WTC11 (cell line): ENCODE measurements around the gene MORN5. TPM values are rescaled to one million over a fixed set of nuclear protein-coding genes. Genes with fewer than 3 reads are reported as not detected.
A peak's percentile ranks its signal among the peaks of the same experiment; 100 is the strongest.

Experiments
- ATF1 ChIP-seq: sonication (generic); formaldehyde crosslinking; IDR thresholded peaks from 2 replicates; pipeline ENCODE4 v1.8.1; 2023; ENCODE audit warnings: mild to moderate bottlenecking, moderate library complexity, missing genetic modification reagents
- FOXP1 ChIP-seq: sonication (generic); formaldehyde crosslinking; IDR thresholded peaks from 2 replicates; pipeline ENCODE4 v1.8.0; 2022; ENCODE audit warnings: missing genetic modification reagents, mild to moderate bottlenecking, moderate library complexity, borderline replicate concordance
- GRHL2 ChIP-seq: fragments of 250-450 bp; sonication (Bioruptor Pico); IDR thresholded peaks from 2 replicates; pipeline ENCODE4 v1.8.0; 2022; ENCODE audit warnings: mild to moderate bottlenecking, moderate library complexity; ENCODE audit not compliant: insufficient replicate concordance, severe bottlenecking
- GTF2I ChIP-seq: fragments of 250-450 bp; sonication (Bioruptor Pico); conservative IDR thresholded peaks from 2 replicates; pipeline ENCODE4 v1.4.0; 2021; ENCODE audit warnings: mild to moderate bottlenecking
- HMGA2 ChIP-seq: fragments of 250-450 bp; sonication (Bioruptor Pico); IDR thresholded peaks from 2 replicates; pipeline ENCODE4 v1.4.0; 2021; ENCODE audit warnings: mild to moderate bottlenecking, moderate library complexity
- MXD4 ChIP-seq: fragments of 250-450 bp; sonication (Bioruptor Pico); IDR thresholded peaks from 2 replicates; pipeline ENCODE4 v1.8.0; 2021; ENCODE audit warnings: mild to moderate bottlenecking, moderate library complexity, borderline replicate concordance
- NR3C1 ChIP-seq: sonication (generic); formaldehyde crosslinking; conservative IDR thresholded peaks from 2 replicates; pipeline ENCODE4 v1.8.1; 2023; ENCODE audit warnings: low read depth, mild to moderate bottlenecking, missing genetic modification reagents
- RELA ChIP-seq: sonication (generic); formaldehyde crosslinking; IDR thresholded peaks from 2 replicates; pipeline ENCODE4 v1.8.1; 2022; ENCODE audit warnings: missing genetic modification reagents, mild to moderate bottlenecking, borderline replicate concordance
- SP1 ChIP-seq: sonication (generic); formaldehyde crosslinking; conservative IDR thresholded peaks from 2 replicates; pipeline ENCODE4 v1.8.1; 2022; ENCODE audit warnings: missing genetic modification reagents
- TEAD1 ChIP-seq: sonication (generic); formaldehyde crosslinking; IDR thresholded peaks from 2 replicates; pipeline ENCODE4 v1.8.0; 2022; ENCODE audit warnings: mild to moderate bottlenecking, missing genetic modification reagents
- TEAD4 ChIP-seq: sonication (generic); formaldehyde crosslinking; IDR thresholded peaks from 2 replicates; pipeline ENCODE4 v1.8.0; 2022; ENCODE audit warnings: mild to moderate bottlenecking, missing genetic modification reagents
- ZNF219 ChIP-seq: sonication (generic); formaldehyde crosslinking; IDR thresholded peaks from 2 replicates; pipeline ENCODE4 v1.8.0; 2023; ENCODE audit warnings: missing genetic modification reagents, mild to moderate bottlenecking, borderline replicate concordance
- total RNA-seq: library from RNA; stranded (reverse); gene quantifications from 3 replicates; pipeline ENCODE4 v1.2.3, GENCODE V29; 2021
- TF ChIP-seq, protein P1 (sequence below): fragments of 250-450 bp; sonication (Bioruptor Pico); conservative IDR thresholded peaks from 2 replicates; pipeline ENCODE4 v1.9.0; 2021; ENCODE audit warnings: mild to moderate bottlenecking
- TF ChIP-seq, protein P2 (sequence below): fragments of 250-450 bp; sonication (Bioruptor Pico); IDR thresholded peaks from 2 replicates; pipeline ENCODE4 v1.9.0; 2021; ENCODE audit warnings: moderate library complexity, mild to moderate bottlenecking, inconsistent platforms, borderline replicate concordance
- TF ChIP-seq, protein P3 (sequence below): sonication (generic); formaldehyde crosslinking; IDR thresholded peaks from 2 replicates; pipeline ENCODE4 v1.8.0; 2022; ENCODE audit warnings: mild to moderate bottlenecking, missing genetic modification reagents
- TF ChIP-seq, protein P4 (sequence below): sonication (generic); formaldehyde crosslinking; IDR thresholded peaks from 2 replicates; pipeline ENCODE4 v1.8.0; 2022; ENCODE audit warnings: mild to moderate bottlenecking, missing genetic modification reagents
- TF ChIP-seq, protein P5 (sequence below): sonication (generic); formaldehyde crosslinking; IDR thresholded peaks from 2 replicates; pipeline ENCODE4 v1.8.1; 2023; ENCODE audit warnings: mild to moderate bottlenecking, missing genetic modification reagents
- TF ChIP-seq, protein P6 (sequence below): fragments of 250-450 bp; sonication (Bioruptor Pico); IDR thresholded peaks from 2 replicates; pipeline ENCODE4 v1.9.0; 2021; ENCODE audit warnings: mild to moderate bottlenecking
- TF ChIP-seq, protein P7 (sequence below): fragments of 200-600 bp; IDR thresholded peaks from 2 replicates; pipeline ENCODE4 v1.8.0; 2022; ENCODE audit warnings: antibody characterized with exemption
- TF ChIP-seq, protein P8 (sequence below): sonication (generic); formaldehyde crosslinking; conservative IDR thresholded peaks from 2 replicates; pipeline ENCODE4 v1.8.1; 2023; ENCODE audit warnings: mild to moderate bottlenecking, low read depth, missing genetic modification reagents, moderate library complexity
- TF ChIP-seq, protein P9 (sequence below): fragments of 250-450 bp; sonication (Bioruptor Pico); IDR thresholded peaks from 2 replicates; pipeline ENCODE4 v1.8.0; 2021; ENCODE audit warnings: mild to moderate bottlenecking
- TF ChIP-seq, protein P10 (sequence below): sonication (generic); formaldehyde crosslinking; IDR thresholded peaks from 2 replicates; pipeline ENCODE4 v1.8.1; 2023; ENCODE audit warnings: mild to moderate bottlenecking, missing genetic modification reagents, moderate library complexity
- TF ChIP-seq, protein P11 (sequence below): sonication (generic); formaldehyde crosslinking; IDR thresholded peaks from 2 replicates; pipeline ENCODE4 v1.8.0; 2023; ENCODE audit warnings: missing genetic modification reagents

Gene MORN5
- total RNA-seq, 1 experiment from 2014 or later, result not detected

DNA sequence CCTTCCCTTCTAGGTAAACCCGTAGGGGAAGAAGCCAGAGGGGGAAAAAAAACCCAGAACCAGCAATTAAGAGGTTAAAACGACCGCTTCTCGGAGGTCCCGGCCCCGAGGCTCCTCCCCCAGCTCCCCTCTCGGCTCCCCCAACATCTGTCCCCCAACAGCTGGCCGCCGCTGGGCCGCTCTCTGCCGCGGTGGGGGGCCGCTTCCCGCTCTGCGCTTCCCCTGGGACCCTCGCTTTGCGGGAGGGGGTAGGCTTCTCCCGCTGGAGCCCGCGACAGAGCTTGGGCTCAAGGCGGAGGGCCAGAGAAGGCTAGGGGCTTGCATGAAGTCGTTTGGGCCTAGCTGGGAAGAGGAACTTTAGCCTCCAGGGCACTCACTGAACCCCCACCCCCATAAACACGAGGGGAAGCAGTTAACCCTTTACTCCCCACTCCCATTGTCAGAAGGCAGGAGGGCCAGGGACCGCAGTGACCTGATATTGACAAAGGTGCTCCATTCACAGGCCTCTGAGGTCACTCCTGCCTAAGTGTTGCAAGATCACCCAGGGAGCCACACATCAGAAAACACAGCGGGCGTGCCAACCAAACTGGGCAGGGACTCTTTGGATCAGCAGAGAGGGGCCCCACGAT, 61.6 kb downstream of the MORN5 start (continued):
- TF ChIP-seq, protein P1, sequence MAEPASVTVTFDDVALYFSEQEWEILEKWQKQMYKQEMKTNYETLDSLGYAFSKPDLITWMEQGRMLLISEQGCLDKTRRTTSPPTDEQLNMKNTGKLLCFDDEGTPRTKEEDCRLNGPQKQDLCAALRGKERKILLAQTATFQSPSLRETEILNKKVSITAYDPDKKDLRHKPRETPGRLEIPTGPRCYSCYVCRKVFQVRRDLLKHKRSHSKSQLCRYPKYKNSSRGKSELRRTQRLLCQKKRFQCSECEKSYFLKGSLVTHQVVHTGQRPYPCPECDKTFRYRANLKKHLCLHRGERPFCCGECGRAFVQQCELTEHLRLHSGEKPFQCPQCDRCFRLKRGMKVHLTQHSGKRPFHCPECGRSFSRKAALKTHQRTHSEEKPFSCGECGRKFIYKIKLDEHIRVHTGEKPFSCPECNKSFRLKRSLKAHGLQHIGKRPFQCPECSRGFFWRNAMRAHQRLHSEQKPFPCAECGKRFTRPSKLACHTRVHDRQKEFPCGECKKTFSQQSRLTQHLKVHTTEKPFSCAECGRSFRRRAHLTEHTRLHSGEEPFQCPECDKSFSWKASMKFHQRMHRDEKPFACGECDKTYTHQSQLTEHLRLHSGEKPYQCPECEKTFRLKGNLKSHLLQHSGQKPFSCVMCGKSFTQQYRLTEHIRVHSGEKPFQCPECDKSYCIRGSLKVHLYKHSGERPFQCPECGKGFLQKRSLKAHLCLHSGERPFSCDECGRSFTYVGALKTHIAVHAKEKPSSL (CRISPR knock-in tag), result no peak
- TF ChIP-seq FOXP1 (no peak), TEAD1 (0 out of 2 replicates have a peak, but pooled peaks have one; percentile 47), GTF2I (CRISPR knock-in tag) (no peak), MXD4 (CRISPR knock-in tag) (no peak), ZNF219 (CRISPR knock-in tag) (no peak), SP1 (CRISPR knock-in tag) (peak; percentile 35; the same call in 1 of the 2 replicates), NR3C1 (CRISPR knock-in tag) (no peak), GRHL2 (CRISPR knock-in tag) (no peak), TEAD4 (CRISPR knock-in tag) (no peak), RELA (CRISPR knock-in tag) (no peak), ATF1 (CRISPR knock-in tag) (no peak), HMGA2 (CRISPR knock-in tag) (no peak)
- TF ChIP-seq, protein P2, sequence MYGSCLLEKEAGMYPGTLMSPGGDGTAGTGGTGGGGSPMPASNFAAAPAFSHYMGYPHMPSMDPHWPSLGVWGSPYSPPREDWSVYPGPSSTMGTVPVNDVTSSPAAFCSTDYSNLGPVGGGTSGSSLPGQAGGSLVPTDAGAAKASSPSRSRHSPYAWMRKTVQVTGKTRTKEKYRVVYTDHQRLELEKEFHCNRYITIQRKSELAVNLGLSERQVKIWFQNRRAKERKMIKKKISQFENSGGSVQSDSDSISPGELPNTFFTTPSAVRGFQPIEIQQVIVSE (CRISPR knock-in tag), result no peak
- TF ChIP-seq, protein P3, sequence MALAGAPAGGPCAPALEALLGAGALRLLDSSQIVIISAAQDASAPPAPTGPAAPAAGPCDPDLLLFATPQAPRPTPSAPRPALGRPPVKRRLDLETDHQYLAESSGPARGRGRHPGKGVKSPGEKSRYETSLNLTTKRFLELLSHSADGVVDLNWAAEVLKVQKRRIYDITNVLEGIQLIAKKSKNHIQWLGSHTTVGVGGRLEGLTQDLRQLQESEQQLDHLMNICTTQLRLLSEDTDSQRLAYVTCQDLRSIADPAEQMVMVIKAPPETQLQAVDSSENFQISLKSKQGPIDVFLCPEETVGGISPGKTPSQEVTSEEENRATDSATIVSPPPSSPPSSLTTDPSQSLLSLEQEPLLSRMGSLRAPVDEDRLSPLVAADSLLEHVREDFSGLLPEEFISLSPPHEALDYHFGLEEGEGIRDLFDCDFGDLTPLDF, result no peak
- TF ChIP-seq, protein P4, sequence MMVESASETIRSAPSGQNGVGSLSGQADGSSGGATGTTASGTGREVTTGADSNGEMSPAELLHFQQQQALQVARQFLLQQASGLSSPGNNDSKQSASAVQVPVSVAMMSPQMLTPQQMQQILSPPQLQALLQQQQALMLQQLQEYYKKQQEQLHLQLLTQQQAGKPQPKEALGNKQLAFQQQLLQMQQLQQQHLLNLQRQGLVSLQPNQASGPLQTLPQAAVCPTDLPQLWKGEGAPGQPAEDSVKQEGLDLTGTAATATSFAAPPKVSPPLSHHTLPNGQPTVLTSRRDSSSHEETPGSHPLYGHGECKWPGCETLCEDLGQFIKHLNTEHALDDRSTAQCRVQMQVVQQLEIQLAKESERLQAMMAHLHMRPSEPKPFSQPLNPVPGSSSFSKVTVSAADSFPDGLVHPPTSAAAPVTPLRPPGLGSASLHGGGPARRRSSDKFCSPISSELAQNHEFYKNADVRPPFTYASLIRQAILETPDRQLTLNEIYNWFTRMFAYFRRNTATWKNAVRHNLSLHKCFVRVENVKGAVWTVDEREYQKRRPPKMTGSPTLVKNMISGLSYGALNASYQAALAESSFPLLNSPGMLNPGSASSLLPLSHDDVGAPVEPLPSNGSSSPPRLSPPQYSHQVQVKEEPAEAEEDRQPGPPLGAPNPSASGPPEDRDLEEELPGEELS, result no peak
- TF ChIP-seq, protein P5, sequence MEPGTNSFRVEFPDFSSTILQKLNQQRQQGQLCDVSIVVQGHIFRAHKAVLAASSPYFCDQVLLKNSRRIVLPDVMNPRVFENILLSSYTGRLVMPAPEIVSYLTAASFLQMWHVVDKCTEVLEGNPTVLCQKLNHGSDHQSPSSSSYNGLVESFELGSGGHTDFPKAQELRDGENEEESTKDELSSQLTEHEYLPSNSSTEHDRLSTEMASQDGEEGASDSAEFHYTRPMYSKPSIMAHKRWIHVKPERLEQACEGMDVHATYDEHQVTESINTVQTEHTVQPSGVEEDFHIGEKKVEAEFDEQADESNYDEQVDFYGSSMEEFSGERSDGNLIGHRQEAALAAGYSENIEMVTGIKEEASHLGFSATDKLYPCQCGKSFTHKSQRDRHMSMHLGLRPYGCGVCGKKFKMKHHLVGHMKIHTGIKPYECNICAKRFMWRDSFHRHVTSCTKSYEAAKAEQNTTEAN (CRISPR knock-in tag), result no peak
- TF ChIP-seq, protein P6, sequence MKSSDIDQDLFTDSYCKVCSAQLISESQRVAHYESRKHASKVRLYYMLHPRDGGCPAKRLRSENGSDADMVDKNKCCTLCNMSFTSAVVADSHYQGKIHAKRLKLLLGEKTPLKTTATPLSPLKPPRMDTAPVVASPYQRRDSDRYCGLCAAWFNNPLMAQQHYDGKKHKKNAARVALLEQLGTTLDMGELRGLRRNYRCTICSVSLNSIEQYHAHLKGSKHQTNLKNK (CRISPR knock-in tag), result no peak
- TF ChIP-seq, protein P7, sequence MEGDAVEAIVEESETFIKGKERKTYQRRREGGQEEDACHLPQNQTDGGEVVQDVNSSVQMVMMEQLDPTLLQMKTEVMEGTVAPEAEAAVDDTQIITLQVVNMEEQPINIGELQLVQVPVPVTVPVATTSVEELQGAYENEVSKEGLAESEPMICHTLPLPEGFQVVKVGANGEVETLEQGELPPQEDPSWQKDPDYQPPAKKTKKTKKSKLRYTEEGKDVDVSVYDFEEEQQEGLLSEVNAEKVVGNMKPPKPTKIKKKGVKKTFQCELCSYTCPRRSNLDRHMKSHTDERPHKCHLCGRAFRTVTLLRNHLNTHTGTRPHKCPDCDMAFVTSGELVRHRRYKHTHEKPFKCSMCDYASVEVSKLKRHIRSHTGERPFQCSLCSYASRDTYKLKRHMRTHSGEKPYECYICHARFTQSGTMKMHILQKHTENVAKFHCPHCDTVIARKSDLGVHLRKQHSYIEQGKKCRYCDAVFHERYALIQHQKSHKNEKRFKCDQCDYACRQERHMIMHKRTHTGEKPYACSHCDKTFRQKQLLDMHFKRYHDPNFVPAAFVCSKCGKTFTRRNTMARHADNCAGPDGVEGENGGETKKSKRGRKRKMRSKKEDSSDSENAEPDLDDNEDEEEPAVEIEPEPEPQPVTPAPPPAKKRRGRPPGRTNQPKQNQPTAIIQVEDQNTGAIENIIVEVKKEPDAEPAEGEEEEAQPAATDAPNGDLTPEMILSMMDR, result no peak
- TF ChIP-seq, protein P8, sequence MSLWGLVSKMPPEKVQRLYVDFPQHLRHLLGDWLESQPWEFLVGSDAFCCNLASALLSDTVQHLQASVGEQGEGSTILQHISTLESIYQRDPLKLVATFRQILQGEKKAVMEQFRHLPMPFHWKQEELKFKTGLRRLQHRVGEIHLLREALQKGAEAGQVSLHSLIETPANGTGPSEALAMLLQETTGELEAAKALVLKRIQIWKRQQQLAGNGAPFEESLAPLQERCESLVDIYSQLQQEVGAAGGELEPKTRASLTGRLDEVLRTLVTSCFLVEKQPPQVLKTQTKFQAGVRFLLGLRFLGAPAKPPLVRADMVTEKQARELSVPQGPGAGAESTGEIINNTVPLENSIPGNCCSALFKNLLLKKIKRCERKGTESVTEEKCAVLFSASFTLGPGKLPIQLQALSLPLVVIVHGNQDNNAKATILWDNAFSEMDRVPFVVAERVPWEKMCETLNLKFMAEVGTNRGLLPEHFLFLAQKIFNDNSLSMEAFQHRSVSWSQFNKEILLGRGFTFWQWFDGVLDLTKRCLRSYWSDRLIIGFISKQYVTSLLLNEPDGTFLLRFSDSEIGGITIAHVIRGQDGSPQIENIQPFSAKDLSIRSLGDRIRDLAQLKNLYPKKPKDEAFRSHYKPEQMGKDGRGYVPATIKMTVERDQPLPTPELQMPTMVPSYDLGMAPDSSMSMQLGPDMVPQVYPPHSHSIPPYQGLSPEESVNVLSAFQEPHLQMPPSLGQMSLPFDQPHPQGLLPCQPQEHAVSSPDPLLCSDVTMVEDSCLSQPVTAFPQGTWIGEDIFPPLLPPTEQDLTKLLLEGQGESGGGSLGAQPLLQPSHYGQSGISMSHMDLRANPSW (CRISPR knock-in tag), result no peak
- TF ChIP-seq, protein P9, sequence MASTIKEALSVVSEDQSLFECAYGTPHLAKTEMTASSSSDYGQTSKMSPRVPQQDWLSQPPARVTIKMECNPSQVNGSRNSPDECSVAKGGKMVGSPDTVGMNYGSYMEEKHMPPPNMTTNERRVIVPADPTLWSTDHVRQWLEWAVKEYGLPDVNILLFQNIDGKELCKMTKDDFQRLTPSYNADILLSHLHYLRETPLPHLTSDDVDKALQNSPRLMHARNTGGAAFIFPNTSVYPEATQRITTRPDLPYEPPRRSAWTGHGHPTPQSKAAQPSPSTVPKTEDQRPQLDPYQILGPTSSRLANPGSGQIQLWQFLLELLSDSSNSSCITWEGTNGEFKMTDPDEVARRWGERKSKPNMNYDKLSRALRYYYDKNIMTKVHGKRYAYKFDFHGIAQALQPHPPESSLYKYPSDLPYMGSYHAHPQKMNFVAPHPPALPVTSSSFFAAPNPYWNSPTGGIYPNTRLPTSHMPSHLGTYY, result no peak
- TF ChIP-seq, protein P10, sequence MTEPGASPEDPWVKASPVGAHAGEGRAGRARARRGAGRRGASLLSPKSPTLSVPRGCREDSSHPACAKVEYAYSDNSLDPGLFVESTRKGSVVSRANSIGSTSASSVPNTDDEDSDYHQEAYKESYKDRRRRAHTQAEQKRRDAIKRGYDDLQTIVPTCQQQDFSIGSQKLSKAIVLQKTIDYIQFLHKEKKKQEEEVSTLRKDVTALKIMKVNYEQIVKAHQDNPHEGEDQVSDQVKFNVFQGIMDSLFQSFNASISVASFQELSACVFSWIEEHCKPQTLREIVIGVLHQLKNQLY, result no peak
- TF ChIP-seq, protein P11, sequence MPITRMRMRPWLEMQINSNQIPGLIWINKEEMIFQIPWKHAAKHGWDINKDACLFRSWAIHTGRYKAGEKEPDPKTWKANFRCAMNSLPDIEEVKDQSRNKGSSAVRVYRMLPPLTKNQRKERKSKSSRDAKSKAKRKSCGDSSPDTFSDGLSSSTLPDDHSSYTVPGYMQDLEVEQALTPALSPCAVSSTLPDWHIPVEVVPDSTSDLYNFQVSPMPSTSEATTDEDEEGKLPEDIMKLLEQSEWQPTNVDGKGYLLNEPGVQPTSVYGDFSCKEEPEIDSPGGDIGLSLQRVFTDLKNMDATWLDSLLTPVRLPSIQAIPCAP (CRISPR knock-in tag), result no peak
